H54 (cell line): ENCODE measurements around the gene RBM47.

Experiments used
- DNase-seq: peaks from one replicate; pipeline ENCODE4 v3.0.0; 2011; ENCODE audit warnings: low spot score, mixed read lengths; ENCODE audit not compliant: insufficient read length
- FAIRE-seq: peaks from 3 replicates; lab custom pipeline; 2011; peaks lifted over from hg19 to GRCh38; lab: Jason Lieb, UNC
- POLR2A ChIP-seq: IDR thresholded peaks from 2 replicates; pipeline ENCODE4 v1.6.1; 2011; ENCODE audit warnings: low read depth, mild to moderate bottlenecking, low read length

The RBM47 gene

DNA sequence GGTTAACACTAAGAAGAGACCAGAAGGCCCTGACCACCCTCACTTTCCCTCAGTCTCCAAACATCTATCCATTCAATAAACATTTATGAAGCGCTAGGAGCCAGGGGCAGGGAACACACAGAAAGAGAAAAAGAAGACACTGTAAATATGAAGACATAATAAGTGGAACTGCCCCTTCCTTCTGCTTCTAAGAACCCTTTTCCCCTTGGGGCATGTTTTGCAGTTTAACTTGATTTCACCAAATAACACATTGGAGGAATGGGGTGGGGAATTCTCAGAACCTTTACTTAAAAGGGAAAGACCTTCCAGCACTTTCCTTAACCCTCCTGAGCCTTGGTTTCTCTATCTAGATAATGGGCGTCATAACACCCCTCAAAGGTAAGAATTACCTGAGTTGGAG lies 42.3 kb downstream of the RBM47 start:
- no peak for TF ChIP-seq POLR2A
- no peak for FAIRE-seq
- DNase-seq: no peak

DNA sequence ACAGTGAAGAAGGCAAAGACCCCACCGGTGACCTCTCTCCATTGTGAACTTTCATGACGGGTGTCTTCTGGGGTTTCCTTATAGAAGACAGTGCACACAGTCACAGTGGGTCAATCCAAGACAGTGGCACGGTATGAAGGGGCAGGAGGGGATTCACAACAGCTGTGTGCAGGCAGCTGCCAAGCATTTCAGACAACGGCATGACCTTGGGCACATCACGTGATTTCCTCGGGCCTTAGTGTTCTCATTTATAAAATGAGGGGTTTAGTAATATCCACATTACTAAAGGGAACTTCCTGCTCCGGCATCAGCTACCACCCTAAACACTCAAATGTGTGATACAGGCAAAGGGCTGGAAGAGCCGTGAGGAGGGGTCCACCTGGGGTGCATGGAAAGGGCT lies 42.9 kb downstream of the RBM47 start:
- DNase-seq (no peak), FAIRE-seq (no peak)
- TF ChIP-seq POLR2A: no peak

DNA sequence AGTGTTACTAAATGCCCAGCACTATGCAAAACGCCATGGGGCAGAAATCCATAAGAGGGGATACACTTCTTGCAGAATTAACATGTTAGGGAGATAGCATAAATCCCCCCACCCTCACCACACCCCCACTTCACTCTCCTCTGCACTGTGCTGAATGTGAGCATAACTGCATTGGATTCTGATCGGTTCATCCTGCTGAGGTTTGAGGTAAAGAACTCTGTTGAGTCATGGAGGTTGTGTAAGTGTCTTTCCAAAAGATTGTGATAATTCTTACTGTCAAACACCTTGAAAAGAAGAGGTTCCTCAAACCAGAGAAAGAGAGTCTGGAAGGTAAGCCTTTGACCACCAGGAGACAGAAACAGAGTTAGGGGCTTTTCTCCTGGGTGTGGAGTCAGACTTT lies 43.6 kb downstream of the RBM47 start:
- FAIRE-seq (no peak), DNase-seq (no peak)
- no peak for TF ChIP-seq POLR2A

DNA sequence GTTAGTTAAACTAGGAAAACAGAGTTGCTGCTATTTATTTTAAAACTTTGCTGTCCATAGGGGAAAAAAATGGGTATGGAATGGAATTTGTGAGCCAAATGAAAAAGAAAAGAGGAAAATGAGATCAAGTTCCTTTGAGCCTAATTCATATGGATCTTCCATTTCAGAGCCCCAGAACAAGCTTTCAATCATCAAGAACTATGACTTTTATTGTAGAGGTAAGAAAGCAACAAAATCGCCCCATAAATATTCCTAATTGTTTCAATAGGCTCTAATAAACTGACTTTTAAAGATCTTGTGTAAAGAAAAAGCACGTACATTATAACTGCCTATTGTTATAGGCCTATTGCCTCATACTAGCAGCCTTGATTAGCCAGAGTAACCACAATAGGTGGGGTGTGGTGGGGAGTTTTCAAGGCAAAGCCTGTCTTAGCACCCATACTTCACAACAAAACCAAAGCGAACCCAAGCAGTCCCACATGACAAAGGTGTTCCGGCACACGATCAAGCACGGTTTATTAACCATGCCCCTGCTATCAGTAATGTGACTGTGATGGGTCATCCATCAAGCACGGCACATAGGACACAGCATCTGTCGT lies 44.4 kb downstream of the RBM47 start:
- DNase-seq (no peak), FAIRE-seq (no peak)

DNA sequence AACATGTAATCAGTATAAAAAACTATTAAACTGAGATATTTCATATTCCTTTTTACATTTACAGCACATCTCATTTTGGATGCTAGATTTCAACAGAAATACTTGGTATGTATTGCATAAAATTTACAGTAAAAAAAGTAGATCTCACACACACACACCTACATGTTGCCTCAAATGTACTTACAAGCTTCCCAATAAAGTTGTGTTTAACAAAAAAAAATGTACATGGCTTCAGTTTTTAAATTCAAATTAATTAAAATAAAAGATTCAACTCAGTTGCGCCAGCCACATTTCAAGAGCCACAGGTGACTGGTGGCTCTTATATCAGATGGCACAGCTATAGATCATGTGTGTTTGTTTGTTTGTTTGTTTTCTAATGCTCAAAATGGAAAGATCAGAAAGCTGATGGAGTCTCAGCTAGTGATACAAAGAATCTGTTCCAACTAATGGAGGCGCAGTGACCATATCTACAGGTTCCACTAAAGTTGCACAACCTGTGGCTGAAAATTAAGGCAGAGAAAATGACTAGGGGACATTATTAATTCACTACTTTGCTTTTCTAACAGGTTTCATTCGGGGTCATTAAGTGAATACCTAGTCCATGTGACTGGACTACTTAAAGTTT lies 45.0 kb downstream of the RBM47 start:
- no peak for TF ChIP-seq POLR2A
- FAIRE-seq: no peak

More for the DNA sequence above, 44.4 kb downstream of the RBM47 start:
- no peak for TF ChIP-seq POLR2A

DNA sequence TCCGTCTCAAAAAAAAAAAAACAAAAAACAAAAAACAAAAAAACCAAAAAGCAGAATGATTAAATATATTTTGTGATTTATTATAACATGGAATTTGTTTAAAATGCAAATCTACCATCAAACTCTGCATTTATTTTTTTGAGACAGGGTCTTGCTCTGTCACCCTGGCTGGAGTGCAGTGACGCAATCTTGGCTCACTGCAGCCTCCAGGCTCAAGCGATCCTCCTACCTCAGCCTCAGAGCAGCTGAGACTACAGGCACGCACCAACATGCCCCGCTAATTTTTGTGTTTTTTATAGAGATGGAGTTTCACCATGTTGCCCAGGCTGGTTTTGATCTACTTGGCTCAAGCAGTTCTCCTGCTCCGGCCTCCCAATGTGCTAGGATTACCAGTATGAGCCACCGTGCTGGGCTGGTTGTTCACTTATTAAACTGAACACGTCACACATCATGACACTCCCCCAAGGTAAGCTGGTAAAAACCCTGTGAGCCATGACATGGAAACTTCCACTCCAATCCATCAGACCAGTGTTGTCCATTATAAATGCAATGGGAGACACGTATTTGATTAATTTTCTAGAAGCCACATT lies 45.7 kb downstream of the RBM47 start:
- no peak for DNase-seq
- FAIRE-seq: no peak
- TF ChIP-seq POLR2A: no peak

More for the DNA sequence above, 45.0 kb downstream of the RBM47 start:
- DNase-seq: no peak

DNA sequence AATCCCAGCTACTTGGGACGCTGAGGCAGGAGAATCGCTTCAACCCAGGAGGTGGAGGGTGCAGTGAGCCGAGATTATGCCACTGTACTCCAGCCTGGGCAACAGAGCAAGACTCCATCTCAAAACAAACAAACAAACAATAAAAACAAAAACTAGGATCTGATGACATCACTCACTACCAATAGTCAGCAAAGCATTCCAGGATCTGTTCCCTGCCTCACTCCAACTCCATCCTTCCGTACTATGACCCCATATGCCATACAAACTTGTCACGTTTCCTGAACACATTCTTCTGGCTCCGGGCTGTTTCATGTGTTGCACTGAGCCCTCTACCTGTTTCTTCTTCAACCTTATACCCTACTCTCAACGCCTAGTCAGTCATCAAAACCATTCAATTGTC lies 47.3 kb downstream of the RBM47 start:
- TF ChIP-seq POLR2A: no peak
- FAIRE-seq (no peak), DNase-seq (no peak)

DNA sequence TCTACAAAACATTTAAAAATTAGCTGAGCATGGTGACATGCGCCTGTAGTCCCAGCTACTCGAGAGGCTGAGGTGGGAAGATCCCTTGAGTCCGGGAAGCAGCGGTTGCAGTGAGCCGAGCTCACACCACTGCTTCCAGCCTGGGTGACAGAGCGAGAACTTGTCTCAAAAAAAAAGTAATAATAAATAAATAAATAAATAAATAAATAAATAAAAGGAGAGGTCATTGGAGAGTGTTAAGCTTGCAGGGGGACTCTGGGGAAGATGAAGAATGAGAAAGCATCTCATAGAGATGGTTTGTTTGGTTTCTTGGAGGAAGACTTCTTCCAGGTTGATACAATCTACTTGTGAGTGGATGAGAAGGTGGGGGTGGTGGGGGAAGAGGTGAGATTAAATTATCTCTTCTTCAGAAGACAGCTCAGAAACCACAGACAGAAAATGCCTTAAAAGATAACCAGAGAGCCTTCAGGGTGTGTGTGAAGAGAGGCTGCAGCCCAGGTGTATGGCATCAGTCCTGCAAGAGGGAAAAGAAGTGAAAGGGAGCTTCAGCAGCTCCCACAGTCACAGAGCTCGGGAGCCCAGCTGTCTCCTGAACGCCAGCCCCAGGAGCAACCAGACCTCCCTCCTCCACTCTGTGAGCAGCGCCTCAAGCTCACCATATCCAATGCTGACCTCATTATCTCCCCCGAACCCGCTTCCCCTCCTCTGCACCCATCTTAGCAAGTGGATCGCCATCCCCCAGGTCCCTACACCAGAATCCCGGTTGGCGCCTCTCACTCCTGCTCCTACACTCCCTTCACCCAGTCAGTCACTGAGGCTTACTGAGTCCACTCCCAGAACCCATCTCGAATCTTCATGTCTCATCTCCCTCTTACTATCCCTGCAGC lies 48.2 kb downstream of the RBM47 start:
- DNase-seq: no peak
- TF ChIP-seq POLR2A: no peak
- no peak for FAIRE-seq

DNA sequence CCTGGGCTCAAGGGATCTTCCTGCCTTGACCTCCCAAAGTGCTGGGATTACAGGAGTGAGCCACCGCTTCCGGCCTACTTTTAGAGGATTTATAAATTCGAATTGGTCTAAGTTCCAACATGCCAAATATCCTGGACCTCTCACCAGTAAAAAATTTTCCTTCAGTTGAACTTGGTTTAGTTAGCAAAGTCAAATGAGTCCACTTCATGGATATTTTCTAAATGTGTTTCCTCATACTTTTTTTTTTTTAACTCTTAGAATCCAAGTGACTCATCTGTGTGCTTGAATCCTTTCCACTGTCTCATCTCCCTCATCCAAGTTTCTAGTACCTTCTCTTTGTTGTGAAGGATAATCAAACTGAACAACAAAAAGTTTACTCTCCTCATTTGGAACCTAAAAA lies 49.7 kb downstream of the RBM47 start:
- TF ChIP-seq POLR2A: no peak
- FAIRE-seq (no peak), DNase-seq (no peak)

DNA sequence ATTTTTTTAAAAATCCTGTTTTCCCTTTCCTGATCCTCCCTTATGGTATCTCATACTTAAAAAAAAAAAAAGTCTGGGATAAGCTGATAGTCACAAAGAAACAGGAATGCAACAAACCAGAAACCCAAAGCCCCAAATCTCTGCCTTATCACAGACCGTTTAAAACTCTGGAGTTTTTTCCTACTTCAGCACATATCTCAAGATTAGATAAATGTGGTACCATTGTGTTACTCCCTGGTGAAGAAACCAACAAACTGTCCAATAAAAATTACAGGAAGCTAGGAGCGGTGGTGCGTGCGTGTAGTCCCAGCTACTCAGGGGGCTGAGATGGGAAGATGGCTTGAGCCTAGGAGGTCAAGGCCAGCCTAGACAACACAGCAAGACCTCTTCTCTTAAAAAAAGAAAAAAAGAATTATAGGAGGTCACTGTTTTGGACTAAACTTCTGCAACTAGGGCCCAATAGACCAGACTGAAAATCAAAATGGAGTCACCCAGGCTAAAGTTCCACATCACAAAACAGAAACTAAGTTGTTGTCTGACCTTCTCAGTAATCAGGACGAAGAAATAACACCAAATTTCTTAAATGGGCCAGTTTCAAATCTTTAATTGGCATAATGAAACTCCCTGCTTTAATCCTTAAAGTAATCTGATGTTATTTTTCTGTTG lies 51.9 kb downstream of the RBM47 start:
- no peak for DNase-seq
- TF ChIP-seq POLR2A: no peak
- FAIRE-seq: no peak

DNA sequence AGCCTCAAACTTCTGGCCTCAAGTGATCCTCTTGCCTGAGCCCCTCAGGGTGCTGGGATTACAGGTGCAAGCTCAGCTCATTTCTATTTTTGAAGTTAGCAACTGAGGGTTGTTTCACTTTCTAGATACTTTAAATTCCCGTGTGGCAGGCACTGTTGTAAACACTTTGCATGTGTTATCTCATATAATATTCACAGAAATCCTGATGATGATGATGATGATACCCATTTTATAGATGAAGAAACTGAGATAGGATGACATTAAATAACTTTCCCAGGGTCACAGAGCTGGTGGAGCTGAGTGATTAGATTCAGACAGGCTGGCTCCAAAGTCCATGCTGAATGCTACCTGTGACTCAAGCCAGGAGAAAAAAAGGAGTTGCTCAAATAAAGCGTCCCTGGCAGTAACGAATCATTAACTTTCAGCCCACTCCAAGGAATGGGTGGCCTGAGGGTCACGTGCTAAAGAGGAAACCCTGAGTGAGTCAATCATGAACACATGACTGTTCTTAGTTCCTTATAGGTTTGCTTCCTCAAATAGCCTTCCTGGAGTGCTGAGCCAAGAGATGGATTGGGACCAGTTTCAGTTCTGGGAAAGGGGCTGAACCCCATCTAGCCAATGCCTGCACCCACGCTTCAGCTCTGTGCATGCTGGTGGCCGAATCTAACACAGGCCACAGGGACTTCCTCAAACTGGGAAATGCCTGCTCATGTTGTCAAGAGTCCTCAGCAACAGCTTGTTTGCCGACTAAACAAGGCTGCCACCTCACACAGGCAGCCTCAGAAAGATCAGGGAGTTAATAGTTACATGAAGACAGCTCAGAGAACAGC lies 52.8 kb downstream of the RBM47 start:
- FAIRE-seq (peak; percentile 89), DNase-seq (peak; percentile 42)
- TF ChIP-seq POLR2A: no peak

DNA sequence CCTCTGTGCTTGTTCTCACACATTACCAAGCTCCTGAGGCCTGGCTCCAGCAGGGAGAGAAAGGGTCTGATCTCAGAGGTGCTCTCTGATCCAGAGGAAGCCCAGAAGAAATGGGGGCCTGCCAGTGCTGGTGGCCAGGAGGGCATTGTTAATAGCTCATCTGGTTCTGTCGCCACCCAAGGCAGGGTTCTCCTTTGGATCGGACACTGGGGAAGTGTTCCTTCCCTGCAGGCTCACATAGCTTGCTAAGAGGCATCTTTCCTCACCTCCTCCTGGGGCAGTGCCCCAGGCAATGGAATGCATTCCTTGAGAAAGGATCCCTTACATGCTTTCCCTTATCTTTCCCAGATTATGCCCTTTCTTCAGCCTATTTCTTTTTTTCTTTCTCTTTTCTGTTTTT lies 53.8 kb downstream of the RBM47 start:
- no peak for TF ChIP-seq POLR2A
- DNase-seq: no peak
- FAIRE-seq: no peak
